OCI-LY7 (cell line): ENCODE data around the gene OR52B2. TPM values are rescaled to one million over a fixed set of nuclear protein-coding genes. Genes with fewer than 3 reads are reported as not detected.

Experiments
- BruUV-seq: library from RNA; stranded (reverse); fragments of 400-500 nt; replicated peaks from 2 replicates; lab custom pipeline; 2021; lab: Mats Ljungman, UMichigan
- CTCF ChIA-PET: fragments of 300-600 bp; sonication (Branson Sonifier 250); formaldehyde crosslinking; loops from one replicate; lab custom pipeline; 2022; ENCODE audit warnings: antibody characterized with exemption; ENCODE audit not compliant: unreplicated experiment; lab: Charles Lee
- POLR2A ChIA-PET: fragments of 300-600 bp; sonication (Branson Sonifier 250); formaldehyde crosslinking; loops from one replicate; lab custom pipeline; 2022; ENCODE audit warnings: antibody characterized with exemption; lab: Charles Lee
- DNase-seq: peaks from one replicate; pipeline ENCODE4 v3.0.0-alpha.2; 2015; ENCODE audit warnings: low spot score
- H2AFZ ChIP-seq: fragments of 200-600 bp; sonication (generic), shearing (Covaris generic); 2 replicates; pipeline ENCODE4 v1.6.1; 2014; ENCODE audit warnings: mild to moderate bottlenecking, antibody characterized with exemption, low read length, moderate library complexity
- H3K27ac ChIP-seq: fragments of 200-600 bp; sonication (generic); 2 replicates; pipeline ENCODE4 v1.5.1; 2014; ENCODE audit warnings: mixed run types, low read depth, mild to moderate bottlenecking, moderate library complexity, low read length, inconsistent platforms; ENCODE audit not compliant: poor library complexity, severe bottlenecking
- H3K36me3 ChIP-seq: fragments of 200-600 bp; sonication (generic); 2 replicates; pipeline ENCODE4 v1.6.1; 2014; ENCODE audit warnings: mild to moderate bottlenecking, antibody characterized with exemption, low read length, moderate library complexity, mixed read lengths; ENCODE audit not compliant: insufficient read depth
- H3K4me1 ChIP-seq: fragments of 200-600 bp; sonication (generic); 2 replicates; pipeline ENCODE4 v1.5.1; 2014; ENCODE audit warnings: mild to moderate bottlenecking, low read length; ENCODE audit not compliant: insufficient read depth, poor library complexity, severe bottlenecking
- H3K4me2 ChIP-seq: fragments of 200-600 bp; sonication (generic); 2 replicates; pipeline ENCODE4 v1.6.1; 2014; ENCODE audit warnings: mild to moderate bottlenecking, low read length
- H3K4me3 ChIP-seq: fragments of 200-600 bp; sonication (generic); 2 replicates; pipeline ENCODE4 v1.5.1; 2014; ENCODE audit warnings: mild to moderate bottlenecking, low read depth, low read length; ENCODE audit not compliant: poor library complexity, severe bottlenecking
- H3K79me2 ChIP-seq: fragments of 200-600 bp; sonication (generic); 2 replicates; pipeline ENCODE4 v1.6.1; 2016; ENCODE audit warnings: low read depth, mild to moderate bottlenecking, low read length, moderate library complexity, mixed read lengths; ENCODE audit not compliant: insufficient read depth
- H3K9me2 ChIP-seq: fragments of 200-600 bp; sonication (generic); 2 replicates; pipeline ENCODE4 v1.6.1; 2016; ENCODE audit warnings: mild to moderate bottlenecking, low read length, mixed read lengths; ENCODE audit not compliant: insufficient read depth
- H3K9me3 ChIP-seq: fragments of 200-600 bp; sonication (generic); 2 replicates; pipeline ENCODE4 v1.6.1; 2014; ENCODE audit warnings: mild to moderate bottlenecking, mixed run types, low read length, mixed read lengths
- H4K20me1 ChIP-seq: fragments of 200-600 bp; sonication (generic); 2 replicates; pipeline ENCODE4 v1.6.1; 2014; ENCODE audit warnings: mild to moderate bottlenecking, antibody characterized with exemption, low read length, moderate library complexity, mixed read lengths; ENCODE audit not compliant: insufficient read depth
- EZH2phosphoT487 ChIP-seq: fragments of 200-600 bp; sonication (generic); IDR thresholded peaks from 2 replicates; pipeline ENCODE4 v1.6.1; 2018; ENCODE audit warnings: low read depth, borderline replicate concordance, mild to moderate bottlenecking, mixed run types, antibody characterized with exemption, low read length, moderate library complexity, mixed read lengths
- intact Hi-C: fragments of 100-400 bp; cut with micrococcal nuclease; formaldehyde crosslinking; loops from one replicate; pipeline ENCODE4 v1.10.0; 2022; ENCODE audit not compliant: unreplicated experiment
- total RNA-seq, 2 experiments: library from RNA; depleted of rRNA in 1 of 2; stranded (reverse); fragments of >200 nt in 1 of 2; shearing (Covaris generic) in 1 of 2; gene quantifications; 2 replicates each; pipeline ENCODE4 v1.2.3, GENCODE V29; 2014 to 2022
- TF ChIP-seq, protein P1 (sequence below): fragments of 200-600 bp; sonication (generic); conservative IDR thresholded peaks from 2 replicates; pipeline ENCODE4 v1.5.1; 2014; ENCODE audit warnings: mild to moderate bottlenecking, antibody characterized with exemption, low read length, moderate library complexity, mixed read lengths

Gene OR52B2
- total RNA-seq, 2 experiments from 2014 or later = not detected

DNA sequence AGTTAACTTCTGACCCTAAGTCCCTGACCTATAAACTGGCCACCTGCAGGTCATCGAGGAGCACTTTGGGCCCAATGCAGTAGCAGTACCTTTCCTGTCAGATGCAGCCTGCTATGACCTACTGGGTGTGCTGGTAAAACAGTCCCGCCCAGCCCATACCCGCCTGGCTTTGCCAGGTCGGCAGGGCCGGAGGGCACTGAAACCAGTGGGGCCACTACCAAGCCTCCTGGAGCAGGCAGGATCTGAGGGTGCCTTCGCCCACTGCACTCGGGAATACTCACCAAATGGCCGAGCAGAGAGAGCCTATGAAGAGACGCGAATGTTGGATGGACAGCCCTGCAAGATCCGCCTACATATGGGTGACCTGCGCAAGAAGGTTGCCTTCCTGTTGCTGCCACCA is 39.7 kb upstream of the OR52B2 start:
- Histone ChIP-seq H4K20me1 (no peaks in the 10 kb centered on the region), H3K4me2 (no peak overlapping the region), H2AFZ (no peak overlapping the region), H3K9me2 (no peaks in the 10 kb centered on the region), H3K4me3 (no peak overlapping the region), H3K9me3 (no peaks in the 10 kb centered on the region), H3K79me2 (no peaks in the 10 kb centered on the region), H3K36me3 (peaks cover 17% of the 10 kb centered on the region), H3K4me1 (no peaks in the 10 kb centered on the region), H3K27ac (no peak overlapping the region)
- DNase-seq = no peak
- ChIA-PET POLR2A (no interaction called here), CTCF (no interaction called here)
- BruUV-seq = no TSS peak
- intact Hi-C loops = no loop called here
- TF ChIP-seq, protein P1, sequence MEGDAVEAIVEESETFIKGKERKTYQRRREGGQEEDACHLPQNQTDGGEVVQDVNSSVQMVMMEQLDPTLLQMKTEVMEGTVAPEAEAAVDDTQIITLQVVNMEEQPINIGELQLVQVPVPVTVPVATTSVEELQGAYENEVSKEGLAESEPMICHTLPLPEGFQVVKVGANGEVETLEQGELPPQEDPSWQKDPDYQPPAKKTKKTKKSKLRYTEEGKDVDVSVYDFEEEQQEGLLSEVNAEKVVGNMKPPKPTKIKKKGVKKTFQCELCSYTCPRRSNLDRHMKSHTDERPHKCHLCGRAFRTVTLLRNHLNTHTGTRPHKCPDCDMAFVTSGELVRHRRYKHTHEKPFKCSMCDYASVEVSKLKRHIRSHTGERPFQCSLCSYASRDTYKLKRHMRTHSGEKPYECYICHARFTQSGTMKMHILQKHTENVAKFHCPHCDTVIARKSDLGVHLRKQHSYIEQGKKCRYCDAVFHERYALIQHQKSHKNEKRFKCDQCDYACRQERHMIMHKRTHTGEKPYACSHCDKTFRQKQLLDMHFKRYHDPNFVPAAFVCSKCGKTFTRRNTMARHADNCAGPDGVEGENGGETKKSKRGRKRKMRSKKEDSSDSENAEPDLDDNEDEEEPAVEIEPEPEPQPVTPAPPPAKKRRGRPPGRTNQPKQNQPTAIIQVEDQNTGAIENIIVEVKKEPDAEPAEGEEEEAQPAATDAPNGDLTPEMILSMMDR = no peak
- TF ChIP-seq EZH2phosphoT487 = no peak

DNA sequence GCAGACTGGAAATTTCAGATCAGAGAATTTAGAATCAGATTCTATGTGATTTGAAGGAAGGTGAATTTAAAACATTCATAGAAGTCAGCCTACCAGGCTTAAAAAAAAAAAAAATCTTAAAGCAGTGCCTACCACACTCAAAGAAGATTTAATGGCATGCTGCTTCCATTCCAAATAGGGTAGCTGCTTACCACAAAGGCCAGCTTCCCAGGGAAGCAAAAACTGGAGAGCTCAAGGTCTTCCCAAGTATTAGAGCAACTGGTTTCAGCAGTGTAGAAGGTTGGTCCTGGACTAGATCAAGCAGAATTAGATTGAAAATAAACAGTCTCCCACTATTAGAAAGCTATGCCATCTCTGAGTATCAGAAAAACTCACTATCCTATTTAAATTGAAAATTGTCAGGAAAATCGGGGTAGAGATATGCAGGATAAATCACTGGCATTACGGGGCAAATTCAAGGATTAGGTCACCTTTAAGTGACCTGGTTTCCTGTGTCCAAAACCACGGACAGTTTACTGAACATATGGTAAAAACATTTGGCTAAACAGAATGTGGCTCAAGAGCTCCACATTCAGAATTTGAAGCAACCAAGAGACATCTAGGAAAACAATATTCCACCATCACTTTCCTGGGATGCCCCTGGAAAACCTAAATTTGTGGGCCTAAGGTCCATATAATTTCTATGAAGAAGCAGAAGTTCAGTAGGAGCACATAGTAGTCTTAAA is 36.5 kb upstream of the OR52B2 start:
- H2AFZ ChIP-seq = no peak overlapping the region
- no peaks in the 10 kb centered on the region for H4K20me1 ChIP-seq
- no TSS peak for BruUV-seq
- H3K79me2 ChIP-seq = no peaks in the 10 kb centered on the region
- no peaks in the 10 kb centered on the region for H3K4me1 ChIP-seq
- DNase-seq = no peak
- intact Hi-C loops = no loop called here
- POLR2A ChIA-PET = interaction anchor here (0.6 to 1.6 kb wide), 5 partner anchors 9 to 239 kb away, joined by 4 to 8 read pairs (median 5); partner anchors contain the start of gene CNGA4
- H3K4me3 ChIP-seq = no peak overlapping the region
- H3K9me3 ChIP-seq = no peaks in the 10 kb centered on the region
- TF ChIP-seq EZH2phosphoT487 = no peak
- TF ChIP-seq, protein P1 = no peak
- no peaks in the 10 kb centered on the region for H3K9me2 ChIP-seq
- no peak overlapping the region for H3K4me2 ChIP-seq
- no peak overlapping the region for H3K27ac ChIP-seq
- peaks cover 8% of the 10 kb centered on the region for H3K36me3 ChIP-seq
- CTCF ChIA-PET = no interaction called here

DNA sequence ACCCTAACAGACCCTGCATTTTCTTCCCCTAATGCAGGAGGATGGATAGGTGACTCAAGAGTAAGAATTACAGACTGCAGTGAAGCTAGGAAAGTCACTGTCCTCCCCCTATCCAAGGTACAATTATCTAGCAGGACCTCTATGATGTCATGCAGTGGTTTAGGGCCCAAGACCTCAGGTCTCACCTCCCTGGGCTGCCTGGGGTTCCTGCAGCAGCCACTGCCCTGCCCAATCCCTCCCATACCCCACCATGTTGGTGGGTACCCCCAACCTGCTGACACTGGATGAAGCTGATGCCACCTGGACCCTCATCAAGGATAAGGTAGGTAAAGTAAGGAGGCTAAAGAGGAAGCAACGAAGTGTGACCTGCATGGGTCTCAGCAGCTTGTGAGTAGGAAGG is 35.2 kb upstream of the OR52B2 start, which contains the start of gene C11orf42:
Gene C11orf42 (plus strand): TSS at position 192 of the 400 bp plus-strand sequence. CDS start 59 bp downstream, at position 251.
- H3K79me2 ChIP-seq = no peaks in the 10 kb centered on the region
- TF ChIP-seq, protein P1 = no peak
- no peak for TF ChIP-seq EZH2phosphoT487
- ChIA-PET POLR2A (interaction anchor here (1.6 kb wide), 1 partner anchor 33 kb away, joined by 7 read pairs; the partner anchor contains the start of gene CNGA4), CTCF (no interaction called here)
- DNase-seq = no peak
- H3K4me1 ChIP-seq = no peaks in the 10 kb centered on the region
- no peak within 1 kb of the TSS for H2AFZ ChIP-seq
- H3K9me3 ChIP-seq = no peaks in the 10 kb centered on the region
- intact Hi-C loops = no loop called here
- peaks cover 8% of the 10 kb centered on the region for H3K36me3 ChIP-seq
- H3K9me2 ChIP-seq = no peaks in the 10 kb centered on the region
- H3K4me2 ChIP-seq = no peak within 1 kb of the TSS
- no TSS peak for BruUV-seq
- H3K4me3 ChIP-seq = no peak within 1 kb of the TSS
- H4K20me1 ChIP-seq = no peaks in the 10 kb centered on the region
- H3K27ac ChIP-seq = no peak within 1 kb of the TSS
